ENCODE results near the gene FIG4.

FIG4 gene

DNA sequence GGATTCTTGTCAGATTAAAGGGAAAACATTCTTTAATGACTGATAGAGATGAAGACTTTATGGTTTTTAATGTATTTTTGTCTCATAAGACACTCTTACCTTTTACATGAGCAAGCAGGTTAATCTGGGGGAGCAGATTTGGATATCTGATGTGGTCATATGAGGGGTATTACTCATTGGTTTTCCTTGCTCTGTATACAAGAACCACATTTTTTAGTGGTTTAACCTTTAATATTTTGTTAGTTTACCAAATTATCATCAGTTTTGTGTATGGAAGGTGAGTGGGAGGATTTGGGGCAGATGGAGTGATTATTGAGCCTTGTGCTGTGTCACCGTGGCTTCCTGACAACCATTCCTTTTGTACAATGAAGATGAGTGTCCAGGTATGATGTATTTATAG lies 112.9 kb downstream of the FIG4 start:
- no peak overlapping the region for H3K4me3 ChIP-seq (ENCODE audit: low read depth, low read length)
- TF ChIP-seq, protein P1, sequence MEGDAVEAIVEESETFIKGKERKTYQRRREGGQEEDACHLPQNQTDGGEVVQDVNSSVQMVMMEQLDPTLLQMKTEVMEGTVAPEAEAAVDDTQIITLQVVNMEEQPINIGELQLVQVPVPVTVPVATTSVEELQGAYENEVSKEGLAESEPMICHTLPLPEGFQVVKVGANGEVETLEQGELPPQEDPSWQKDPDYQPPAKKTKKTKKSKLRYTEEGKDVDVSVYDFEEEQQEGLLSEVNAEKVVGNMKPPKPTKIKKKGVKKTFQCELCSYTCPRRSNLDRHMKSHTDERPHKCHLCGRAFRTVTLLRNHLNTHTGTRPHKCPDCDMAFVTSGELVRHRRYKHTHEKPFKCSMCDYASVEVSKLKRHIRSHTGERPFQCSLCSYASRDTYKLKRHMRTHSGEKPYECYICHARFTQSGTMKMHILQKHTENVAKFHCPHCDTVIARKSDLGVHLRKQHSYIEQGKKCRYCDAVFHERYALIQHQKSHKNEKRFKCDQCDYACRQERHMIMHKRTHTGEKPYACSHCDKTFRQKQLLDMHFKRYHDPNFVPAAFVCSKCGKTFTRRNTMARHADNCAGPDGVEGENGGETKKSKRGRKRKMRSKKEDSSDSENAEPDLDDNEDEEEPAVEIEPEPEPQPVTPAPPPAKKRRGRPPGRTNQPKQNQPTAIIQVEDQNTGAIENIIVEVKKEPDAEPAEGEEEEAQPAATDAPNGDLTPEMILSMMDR (IDR thresholded peaks at IDR 0.05; ENCODE audit: borderline replicate concordance, insufficient read depth, low read depth, low read length), result no peak

DNA sequence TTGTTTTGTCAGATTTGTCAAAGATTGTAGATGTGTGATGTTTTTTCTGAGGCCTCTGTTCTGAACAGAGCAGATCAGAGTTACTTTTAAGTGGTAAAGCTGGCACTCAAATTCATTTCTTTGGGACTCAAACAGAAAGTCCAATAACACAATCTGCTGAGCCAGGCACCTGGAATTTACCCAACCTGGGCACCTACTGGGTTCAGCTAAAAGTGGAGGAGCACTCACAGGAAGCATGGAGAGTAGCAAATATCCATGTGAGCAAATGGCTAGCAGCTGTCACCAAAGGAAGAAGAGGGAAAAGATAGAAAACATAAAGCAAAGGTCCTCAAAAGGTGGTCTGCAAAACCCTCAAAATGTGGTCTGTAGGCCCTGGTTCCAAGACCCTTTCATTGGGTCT lies 116.8 kb downstream of the FIG4 start:
- TF ChIP-seq, protein P1 (IDR thresholded peaks at IDR 0.05; ENCODE audit: borderline replicate concordance, insufficient read depth, low read depth, low read length), result no peak
- no peak overlapping the region for H3K4me3 ChIP-seq (ENCODE audit: low read depth, low read length)

DNA sequence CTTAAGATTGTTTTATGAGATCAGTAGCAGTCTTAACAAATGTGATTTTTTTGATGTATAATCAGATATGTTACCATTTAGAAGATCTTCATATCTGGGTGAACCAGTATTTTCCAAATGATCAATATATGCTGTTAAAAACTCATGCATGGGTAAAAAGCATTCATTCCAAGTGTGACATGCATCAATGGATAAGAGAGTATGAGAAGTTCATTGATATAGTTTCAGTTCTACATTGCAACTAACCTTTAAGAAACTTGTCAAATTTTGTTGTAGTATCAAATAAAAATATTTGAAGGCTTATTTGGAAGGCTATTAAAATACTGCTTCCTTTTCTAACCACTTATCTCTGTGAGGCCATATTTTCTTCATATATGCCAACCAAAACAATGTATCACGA lies 117.7 kb downstream of the FIG4 start:
- TF ChIP-seq, protein P1 (IDR thresholded peaks at IDR 0.05; ENCODE audit: borderline replicate concordance, insufficient read depth, low read depth, low read length), result no peak
- H3K4me3 ChIP-seq (ENCODE audit: low read depth, low read length), result no peak overlapping the region

DNA sequence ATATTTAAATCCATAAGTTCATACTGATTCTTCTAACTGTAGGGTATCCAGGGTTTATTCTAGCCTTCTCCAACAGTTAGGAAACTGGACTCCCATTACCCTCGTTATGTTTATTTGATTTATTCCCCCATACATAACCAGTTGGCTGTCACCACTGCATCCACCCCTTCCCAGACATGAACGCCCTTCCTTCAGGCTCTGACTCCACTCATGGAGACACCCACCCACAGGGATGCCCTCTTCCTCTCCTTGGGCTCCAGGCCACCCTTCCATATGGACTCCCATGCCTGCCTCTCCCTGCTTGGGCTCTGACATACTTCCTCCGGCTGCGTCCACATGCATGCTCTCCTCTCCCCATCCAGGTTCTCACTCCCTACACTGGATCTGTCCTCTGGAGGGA lies 124.0 kb downstream of the FIG4 start:
- TF ChIP-seq, protein P1 (IDR thresholded peaks at IDR 0.05; ENCODE audit: borderline replicate concordance, insufficient read depth, low read depth, low read length), result no peak
- no peak overlapping the region for H3K4me3 ChIP-seq (ENCODE audit: low read depth, low read length)

DNA sequence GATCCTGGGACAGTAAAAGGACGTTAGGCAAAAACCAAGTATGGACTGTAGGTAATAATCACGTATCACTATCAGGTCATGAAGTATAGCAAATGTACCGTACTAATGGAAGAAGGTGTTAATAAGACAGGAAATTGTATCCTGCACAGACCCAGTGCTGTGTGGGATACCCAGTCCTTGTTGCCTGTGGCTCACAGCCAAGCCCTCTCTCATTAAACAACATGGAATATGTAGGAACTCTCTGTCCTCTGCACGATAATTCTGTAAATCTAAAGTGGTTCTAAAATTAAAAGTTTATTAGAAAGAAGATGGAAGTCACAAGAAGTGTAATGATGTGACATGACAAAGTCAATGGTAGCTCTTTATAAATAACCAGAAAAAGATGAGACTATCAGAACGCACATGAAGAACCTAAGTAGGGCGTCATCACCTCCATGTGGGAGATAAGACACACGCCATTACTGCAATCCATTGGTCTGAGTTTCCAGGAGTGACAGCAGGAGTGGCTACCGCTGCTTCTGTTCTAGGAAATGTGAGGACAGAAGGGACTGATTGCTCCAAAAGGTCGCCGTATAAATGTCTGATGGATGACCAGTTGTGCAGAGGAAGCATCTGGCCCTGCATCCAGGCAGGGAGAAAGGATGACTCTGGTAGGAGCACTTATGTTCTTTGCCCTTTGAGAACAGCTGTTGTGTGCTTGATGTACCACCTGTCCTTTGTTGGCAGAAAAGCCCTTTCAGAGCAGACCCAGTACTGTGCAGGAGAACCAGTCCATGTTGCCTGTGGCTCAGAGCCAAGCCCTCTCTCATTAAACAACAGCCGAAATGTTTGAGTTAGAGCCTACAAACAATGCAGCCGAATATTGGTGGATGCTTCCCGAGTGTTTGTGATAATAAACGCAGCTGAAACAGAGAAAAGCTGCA lies 125.6 kb downstream of the FIG4 start:
- H3K4me3 ChIP-seq (ENCODE audit: low read depth, low read length), result no peak overlapping the region
- TF ChIP-seq, protein P1 (IDR thresholded peaks at IDR 0.05; ENCODE audit: borderline replicate concordance, insufficient read depth, low read depth, low read length), result no peak

DNA sequence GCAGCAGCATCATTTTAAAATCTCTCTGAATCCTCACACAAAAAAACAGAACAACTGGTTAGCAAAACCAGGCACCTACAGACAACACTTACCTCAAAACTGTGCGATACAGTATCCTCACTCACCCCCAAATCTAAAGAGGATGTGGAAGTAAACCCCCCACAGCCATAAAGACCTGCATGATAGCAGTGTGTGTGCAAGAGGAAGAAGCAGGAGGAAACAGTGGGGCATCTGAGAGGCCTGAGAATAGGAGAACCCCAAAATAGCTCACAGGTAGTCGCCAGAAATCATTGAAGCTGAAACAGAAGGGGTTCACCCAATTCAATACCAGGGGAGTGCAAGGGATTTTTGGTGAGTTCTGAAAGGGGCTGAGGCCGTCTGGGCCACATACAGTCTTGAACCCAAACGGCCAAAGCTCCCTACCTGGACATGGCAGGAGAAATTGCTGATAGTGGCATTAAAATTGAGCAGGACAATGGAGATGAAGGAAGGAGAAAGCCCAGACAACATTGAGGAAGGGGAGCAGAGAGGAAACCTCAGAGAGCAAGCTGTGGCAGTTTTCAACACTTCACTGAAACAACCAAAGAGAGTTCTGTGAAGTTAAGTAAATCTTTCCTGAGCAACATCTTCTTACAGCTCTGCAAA lies 129.7 kb downstream of the FIG4 start:
- no peak overlapping the region for H3K4me3 ChIP-seq (ENCODE audit: low read depth, low read length)
- TF ChIP-seq, protein P1 (IDR thresholded peaks at IDR 0.05; ENCODE audit: borderline replicate concordance, insufficient read depth, low read depth, low read length), result no peak
